H9 (cell line): ENCODE data around the gene NEURL1B. TPM values are rescaled to one million over a fixed set of nuclear protein-coding genes. Genes with fewer than 3 reads are reported as not detected.
A peak's percentile ranks its signal among the peaks of the same experiment; 100 is the strongest.

Experiments used
- DNase-seq: peaks from one replicate; pipeline ENCODE4 v3.0.0-alpha.2; 2017
- H2AFZ ChIP-seq: one replicate; pipeline ENCODE4 v1.6.1; 2013; ENCODE audit warnings: mild to moderate bottlenecking, low read length, control low read depth, moderate library complexity
- H2AK5ac ChIP-seq: 2 replicates; pipeline ENCODE4 v1.6.1; 2013; ENCODE audit warnings: low read length, control low read depth, mixed read lengths; ENCODE audit not compliant: insufficient read length
- H2BK120ac ChIP-seq: one replicate; pipeline ENCODE4 v1.6.1; 2013; ENCODE audit warnings: low read depth, mild to moderate bottlenecking, low read length, control low read depth, inconsistent platforms; ENCODE audit not compliant: poor library complexity, severe bottlenecking
- H2BK12ac ChIP-seq: 2 replicates; pipeline ENCODE4 v1.6.1; 2013; ENCODE audit warnings: low read length, control low read depth, mixed read lengths, low read depth; ENCODE audit not compliant: insufficient read length
- H2BK15ac ChIP-seq: 2 replicates; pipeline ENCODE4 v1.6.1; 2013; ENCODE audit warnings: low read depth, low read length, control low read depth
- H2BK20ac ChIP-seq: one replicate; pipeline ENCODE4 v1.6.1; 2013; ENCODE audit warnings: low read depth, mild to moderate bottlenecking, low read length, control low read depth, inconsistent platforms; ENCODE audit not compliant: poor library complexity, severe bottlenecking
- H2BK5ac ChIP-seq: 2 replicates; pipeline ENCODE4 v1.6.1; 2013; ENCODE audit warnings: low read length, control low read depth, mixed read lengths; ENCODE audit not compliant: insufficient read length
- H3K14ac ChIP-seq: 2 replicates; pipeline ENCODE4 v1.6.1; 2013; ENCODE audit warnings: low read length, control low read depth; ENCODE audit not compliant: insufficient read depth
- H3K18ac ChIP-seq: 2 replicates; pipeline ENCODE4 v1.6.1; 2013; ENCODE audit warnings: low read depth, mild to moderate bottlenecking, mixed read lengths, low read length, control low read depth; ENCODE audit not compliant: insufficient read length
- H3K23ac ChIP-seq: 2 replicates; pipeline ENCODE4 v1.6.1; 2013; ENCODE audit warnings: low read length, control low read depth, mixed read lengths, low read depth; ENCODE audit not compliant: insufficient read length
- H3K23me2 ChIP-seq: 2 replicates; pipeline ENCODE4 v1.6.1; 2013; ENCODE audit warnings: low read depth, mild to moderate bottlenecking, mixed read lengths, low read length, control low read depth; ENCODE audit not compliant: insufficient read length, poor library complexity, severe bottlenecking
- H3K27ac ChIP-seq: 2 replicates; pipeline ENCODE4 v1.5.1; 2013; ENCODE audit warnings: low read length, control low read depth, mixed read lengths, low read depth; ENCODE audit not compliant: insufficient read length
- H3K27me3 ChIP-seq: 2 replicates; pipeline ENCODE4 v1.6.1; 2013; ENCODE audit warnings: low read length, control low read depth, inconsistent platforms; ENCODE audit not compliant: insufficient read depth
- H3K4ac ChIP-seq: 2 replicates; pipeline ENCODE4 v1.6.1; 2013; ENCODE audit warnings: low read depth, mild to moderate bottlenecking, control low read depth, inconsistent platforms, low read length, moderate library complexity
- H3K4me1 ChIP-seq: 2 replicates; pipeline ENCODE4 v1.6.1; 2013; ENCODE audit warnings: low read length, control low read depth, inconsistent platforms; ENCODE audit not compliant: insufficient read depth
- H3K4me2 ChIP-seq: 2 replicates; pipeline ENCODE4 v1.6.1; 2013; ENCODE audit warnings: low read length, control low read depth, mixed read lengths; ENCODE audit not compliant: insufficient read length, insufficient read depth
- H3K56ac ChIP-seq: 2 replicates; pipeline ENCODE4 v1.6.1; 2013; ENCODE audit warnings: low read depth, mild to moderate bottlenecking, mixed read lengths, low read length, control low read depth; ENCODE audit not compliant: insufficient read length
- H3K79me1 ChIP-seq: 2 replicates; pipeline ENCODE4 v1.6.1; 2013; ENCODE audit warnings: low read depth, mild to moderate bottlenecking, moderate library complexity, low read length, control low read depth, inconsistent platforms; ENCODE audit not compliant: insufficient read depth, poor library complexity, severe bottlenecking
- H3K79me2 ChIP-seq: 2 replicates; pipeline ENCODE4 v1.6.1; 2013; ENCODE audit warnings: low read length, control low read depth, inconsistent platforms; ENCODE audit not compliant: insufficient read depth
- H3K9ac ChIP-seq: 2 replicates; pipeline ENCODE4 v1.6.1; 2013; ENCODE audit warnings: low read length, control low read depth, mixed read lengths; ENCODE audit not compliant: insufficient read length; ENCODE audit errors: extremely low read depth
- H3K9me3 ChIP-seq: one replicate; pipeline ENCODE4 v1.6.1; 2013; ENCODE audit warnings: low read depth, low read length, inconsistent platforms; ENCODE audit not compliant: control insufficient read depth
- H3T11ph ChIP-seq: one replicate; pipeline ENCODE4 v1.6.1; 2013; ENCODE audit warnings: mild to moderate bottlenecking, low read length, control low read depth, inconsistent platforms
- H4K20me1 ChIP-seq: one replicate; pipeline ENCODE4 v1.6.1; 2013; ENCODE audit not compliant: control insufficient read depth, insufficient read length, insufficient read depth
- H4K5ac ChIP-seq: 2 replicates; pipeline ENCODE4 v1.6.1; 2013; ENCODE audit warnings: low read depth, mild to moderate bottlenecking, mixed read lengths, low read length, control low read depth; ENCODE audit not compliant: insufficient read length
- H4K8ac ChIP-seq: replicated peaks from 2 replicates; pipeline ENCODE4 v1.6.1; 2013; ENCODE audit warnings: low read length, control low read depth, mixed read lengths, low read depth; ENCODE audit not compliant: insufficient read length
- H4K91ac ChIP-seq: 2 replicates; pipeline ENCODE4 v1.6.1; 2013; ENCODE audit warnings: low read depth, mild to moderate bottlenecking, moderate library complexity, mixed read lengths, low read length, control low read depth; ENCODE audit not compliant: insufficient read length
- H3K27ac Mint-ChIP-seq, 3 experiments: 2 replicates in 2 of 3; 3 replicates in 1 of 3; pipeline ENCODE4 v1.8.0; 2020 to 2021; ENCODE audit warnings: mixed read lengths in 3 of 3, mild to moderate bottlenecking in 1 of 3, moderate library complexity in 1 of 3
- H3K27me3 Mint-ChIP-seq: 2 replicates; pipeline ENCODE4 v1.8.0; 2021; ENCODE audit warnings: low read depth, mild to moderate bottlenecking, moderate library complexity, mixed read lengths
- H3K36me3 Mint-ChIP-seq, 3 experiments: 2 replicates in 2 of 3; 3 replicates in 1 of 3; pipeline ENCODE4 v1.8.0; 2020 to 2021; ENCODE audit warnings: low read depth in 3 of 3, mixed read lengths in 3 of 3; ENCODE audit not compliant: insufficient read depth in 1 of 3
- H3K4me1 Mint-ChIP-seq, 2 experiments: 2 replicates each; pipeline ENCODE4 v1.8.0; 2020; ENCODE audit warnings: mixed read lengths in 2 of 2
- H3K4me3 Mint-ChIP-seq, 2 experiments: 2 replicates in 1 of 2; 3 replicates in 1 of 2; pipeline ENCODE4 v1.8.0; 2020 to 2021; ENCODE audit warnings: mild to moderate bottlenecking in 2 of 2, mixed read lengths in 2 of 2, moderate library complexity in 1 of 2
- H3K9me3 Mint-ChIP-seq, 2 experiments: 2 replicates in 1 of 2; 3 replicates in 1 of 2; pipeline ENCODE4 v1.8.0; 2020; ENCODE audit warnings: mild to moderate bottlenecking in 2 of 2, mixed read lengths in 2 of 2, moderate library complexity in 1 of 2
- CTCF ChIP-seq: fragments of 200-600 bp; sonication (generic); conservative IDR thresholded peaks from 3 replicates; pipeline ENCODE4 v1.8.0; 2021; ENCODE audit warnings: antibody characterized with exemption, mild to moderate bottlenecking
- WGBS: extraction: QIAGEN DNeasy Blood & Tissue Kit; methylation state at CpG from one replicate; pipeline ENCODE4 v1.1.7; 2013; ENCODE audit warnings: missing lambda C conversion rate, low lambda C conversion rate, mixed read lengths; ENCODE audit not compliant: insufficient read length; ENCODE audit errors: extremely low coverage; 5-methylcytosine and 5-hydroxymethylcytosine counted together
- total RNA-seq: library from RNA; stranded (reverse); gene quantifications from 2 replicates; pipeline ENCODE4 v1.2.1, GENCODE V29; 2021

NEURL1B gene
- total RNA-seq, 1 experiment from 2014 or later, result 3.6 TPM

GRCh38 chr5:172664018-172664417 lies 23.0 kb downstream of the NEURL1B start:
- Histone ChIP-seq H3K9me3 (no peaks in the 10 kb centered on the region), H2BK15ac (no peak overlapping the region), H3K23ac (no peak overlapping the region), H3K23me2 (no peaks in the 10 kb centered on the region), H3K14ac (no peak overlapping the region), H3K18ac (no peak overlapping the region), H4K20me1 (peaks cover 2% of the 10 kb centered on the region), H4K8ac (no peak overlapping the region), H4K91ac (no peak overlapping the region), H3K27me3 (no peaks in the 10 kb centered on the region), H2AK5ac (no peak overlapping the region), H3K79me1 (no peaks in the 10 kb centered on the region), H2BK12ac (no peak overlapping the region), H4K5ac (no peak overlapping the region), H2BK5ac (no peak overlapping the region), H3K27ac (no peak overlapping the region), H3K56ac (no peak overlapping the region), H3K4ac (no peak overlapping the region), H3K4me1 (no peaks in the 10 kb centered on the region; the same call in 1 of the 2 replicates), H2BK20ac (no peak overlapping the region), H3T11ph (no peak overlapping the region), H3K4me2 (no peak overlapping the region), H2AFZ (no peak overlapping the region), H3K79me2 (no peaks in the 10 kb centered on the region), H2BK120ac (no peak overlapping the region), H3K9ac (no peak overlapping the region)
- H3K4me1 Mint-ChIP-seq, result peaks cover 10 to 28% of the 10 kb centered on the region in 2 experiments
- TF ChIP-seq CTCF, result peak; percentile 50; the same call in 2 of the 3 replicates
- DNase-seq, result no peak
- no CpG with 5 or more reads among the region's 5 CpGs for WGBS
- no peak overlapping the region for H3K4me3 Mint-ChIP-seq
- no peaks in the 10 kb centered on the region; the same call in 1 of the 2 replicates for H3K27me3 Mint-ChIP-seq
- H3K27ac Mint-ChIP-seq, result peak overlapping the region in 1 of 3 experiments; percentile 59; a peak in 3 of 7 replicates
- no peaks in the 10 kb centered on the region for H3K36me3 Mint-ChIP-seq
- H3K9me3 Mint-ChIP-seq, result no peaks in the 10 kb centered on the region
